Mesothelial cell of epicardium (in vitro differentiated cells): ENCODE data around the gene ASIC1. TPM values are rescaled to one million over a fixed set of nuclear protein-coding genes. Genes with fewer than 3 reads are reported as not detected.

Experiments
- DNase-seq, 2 experiments: peaks; one replicate each; pipeline ENCODE4 v3.0.0; 2021; ENCODE audit warnings: low spot score in 2 of 2; ENCODE audit not compliant: unreplicated experiment in 2 of 2
- H3K27ac Mint-ChIP-seq: 2 replicates; pipeline ENCODE4 v1.8.0; 2021; ENCODE audit warnings: mixed read lengths
- H3K27me3 Mint-ChIP-seq: 2 replicates; pipeline ENCODE4 v1.8.0; 2021; ENCODE audit warnings: low read depth, mixed read lengths
- H3K36me3 Mint-ChIP-seq: 2 replicates; pipeline ENCODE4 v1.8.0; 2021; ENCODE audit warnings: mixed read lengths
- H3K4me1 Mint-ChIP-seq: 2 replicates; pipeline ENCODE4 v1.8.0; 2021; ENCODE audit warnings: mixed read lengths
- H3K4me3 Mint-ChIP-seq: 2 replicates; pipeline ENCODE4 v1.8.0; 2021; ENCODE audit warnings: mild to moderate bottlenecking, moderate library complexity, mixed read lengths
- H3K9me3 Mint-ChIP-seq: 2 replicates; pipeline ENCODE4 v1.8.0; 2021; ENCODE audit warnings: mixed read lengths
- CTCF ChIP-seq: fragments of 200-600 bp; sonication (generic); IDR thresholded peaks from one replicate; pipeline ENCODE4 v1.5.0; 2021; ENCODE audit warnings: antibody characterized with exemption; ENCODE audit not compliant: unreplicated experiment
- total RNA-seq: library from RNA; stranded (reverse); gene quantifications from 3 replicates; pipeline ENCODE4 v1.2.1, GENCODE V29; 2021

The ASIC1 gene
- total RNA-seq, 1 donor from 2014 or later = 6.1 TPM

- Mint-ChIP-seq H3K9me3 (no peaks in the 10 kb centered on the region), H3K27me3 (peaks cover 1% of the 10 kb centered on the region), H3K4me3 (no peak overlapping the region), H3K36me3 (no peaks in the 10 kb centered on the region), H3K27ac (no peak overlapping the region), H3K4me1 (peaks cover 20% of the 10 kb centered on the region)
- no peak for TF ChIP-seq CTCF
- no peak for DNase-seq
These were observed 19.1 kb upstream of the ASIC1 start for GRCh38 chr12:50038336-50038735.

- H3K36me3 Mint-ChIP-seq = no peaks in the 10 kb centered on the region
- peak; percentile 93 for TF ChIP-seq CTCF
- peak overlapping the region; percentile 28 for H3K27ac Mint-ChIP-seq
- H3K9me3 Mint-ChIP-seq = no peaks in the 10 kb centered on the region
- peak; percentile 82 to 96 for DNase-seq
- no peak overlapping the region for H3K4me3 Mint-ChIP-seq
- peaks cover 1% of the 10 kb centered on the region for H3K27me3 Mint-ChIP-seq
- peaks cover 20% of the 10 kb centered on the region for H3K4me1 Mint-ChIP-seq
These were observed 18.1 kb upstream of the ASIC1 start for GRCh38 chr12:50039151-50039835.

- Mint-ChIP-seq H3K4me1 (peaks cover 20% of the 10 kb centered on the region), H3K9me3 (no peaks in the 10 kb centered on the region), H3K27me3 (no peaks in the 10 kb centered on the region), H3K4me3 (no peak overlapping the region), H3K36me3 (no peaks in the 10 kb centered on the region), H3K27ac (peak overlapping the region; percentile 49)
- DNase-seq = no peak
- TF ChIP-seq CTCF = no peak
These were observed 16.7 kb upstream of the ASIC1 start for GRCh38 chr12:50040657-50041056.

- H3K9me3 Mint-ChIP-seq = no peaks in the 10 kb centered on the region
- H3K27ac Mint-ChIP-seq = peak overlapping the region; percentile 49
- no peak for DNase-seq
- no peak overlapping the region for H3K4me3 Mint-ChIP-seq
- no peaks in the 10 kb centered on the region for H3K36me3 Mint-ChIP-seq
- no peak for TF ChIP-seq CTCF
- peaks cover 20% of the 10 kb centered on the region for H3K4me1 Mint-ChIP-seq
- no peaks in the 10 kb centered on the region for H3K27me3 Mint-ChIP-seq
These were observed 16.1 kb upstream of the ASIC1 start for GRCh38 chr12:50041062-50041860.

- TF ChIP-seq CTCF = no peak
- no peak for DNase-seq
- Mint-ChIP-seq H3K4me1 (peaks cover 20% of the 10 kb centered on the region), H3K36me3 (no peaks in the 10 kb centered on the region), H3K27ac (no peak overlapping the region), H3K4me3 (no peak overlapping the region), H3K9me3 (no peaks in the 10 kb centered on the region), H3K27me3 (no peaks in the 10 kb centered on the region)
These were observed 15.4 kb upstream of the ASIC1 start for GRCh38 chr12:50041962-50042361.
